IMR-90 (cell line): ENCODE measurements around the gene KLF13. TPM values are rescaled to one million over a fixed set of nuclear protein-coding genes. Genes with fewer than 3 reads are reported as not detected.

ENCODE experiments used
- NFE2L2 ChIP-seq: fragments of 150-350 bp; IDR thresholded peaks from 2 replicates; pipeline ENCODE4 v1.6.1; 2016; ENCODE audit warnings: low read depth, mild to moderate bottlenecking, low read length
- polyA plus RNA-seq, 3 experiments: library from polyadenylated mRNA; depleted of rRNA; stranded (reverse); fragments of >200 nt; gene quantifications; 2 replicates each; pipeline ENCODE4 v1.2.3, GENCODE V29; 2012; ENCODE audit warnings: low replicate concordance in 1 of 3
- total RNA-seq: library from RNA; depleted of rRNA; stranded (reverse); fragments of >200 nt; gene quantifications from 2 replicates; pipeline ENCODE4 v1.2.3, GENCODE V29; 2012
- TF ChIP-seq, protein P1 (sequence below): fragments of 150-350 bp; IDR thresholded peaks from 2 replicates; pipeline ENCODE4 v1.6.1; 2016; ENCODE audit warnings: low read depth, mild to moderate bottlenecking, low read length, moderate library complexity, borderline replicate concordance

The KLF13 gene
- total and polyA plus RNA-seq, 2 of the 4 experiments (the other 2 are of a cell fraction): 9.5 to 10.6 TPM

DNA sequence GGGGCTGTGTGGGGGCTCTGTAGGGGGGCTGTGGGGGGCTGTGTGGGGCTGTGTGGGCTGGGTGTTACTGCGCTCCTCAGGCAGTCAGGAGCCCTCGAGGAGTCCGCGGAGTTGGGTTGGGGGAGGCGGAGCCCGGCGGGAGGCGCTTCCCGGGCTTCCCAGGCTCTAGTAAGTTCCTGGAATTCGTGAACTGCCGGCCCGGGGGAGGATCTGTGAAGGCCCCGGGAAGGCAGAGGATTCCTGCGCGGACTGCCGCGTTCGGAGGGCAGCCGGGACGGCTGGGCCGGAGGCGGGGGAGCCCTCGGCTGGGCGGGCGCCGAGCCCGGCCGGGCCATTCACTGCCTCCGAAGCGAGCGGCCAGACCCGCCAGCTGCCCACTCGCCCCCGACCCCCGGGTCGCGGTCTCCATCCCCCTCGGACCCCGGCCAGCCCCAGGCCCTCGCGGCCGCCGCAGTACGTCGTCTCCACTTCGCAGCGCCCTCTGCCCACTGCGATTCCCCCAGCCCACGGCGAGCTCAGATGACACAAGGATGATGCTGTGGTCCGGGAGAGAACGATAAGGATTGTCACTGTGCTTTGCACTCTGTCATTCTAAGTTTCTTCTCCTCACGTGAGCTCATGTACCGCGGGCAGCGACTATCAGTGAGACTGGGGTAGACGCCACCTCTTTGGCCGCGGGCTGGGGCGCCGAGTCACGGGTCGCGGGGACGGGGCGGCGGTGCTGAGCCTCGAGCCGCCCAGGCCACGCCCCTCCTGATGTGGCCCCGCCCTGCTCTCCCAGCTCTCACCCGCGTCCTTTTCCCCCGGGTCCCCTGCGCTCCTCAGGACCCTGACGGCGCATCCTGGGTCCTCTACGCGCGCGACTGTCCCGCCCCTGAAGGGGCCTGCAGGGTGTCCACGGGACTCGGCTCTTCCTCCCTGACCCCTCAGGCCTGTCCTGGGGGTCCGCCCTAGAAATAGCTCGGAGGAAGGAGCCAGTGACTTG, 65.3 kb downstream of the KLF13 start (continued):
- no peak for TF ChIP-seq NFE2L2
- TF ChIP-seq, protein P1, sequence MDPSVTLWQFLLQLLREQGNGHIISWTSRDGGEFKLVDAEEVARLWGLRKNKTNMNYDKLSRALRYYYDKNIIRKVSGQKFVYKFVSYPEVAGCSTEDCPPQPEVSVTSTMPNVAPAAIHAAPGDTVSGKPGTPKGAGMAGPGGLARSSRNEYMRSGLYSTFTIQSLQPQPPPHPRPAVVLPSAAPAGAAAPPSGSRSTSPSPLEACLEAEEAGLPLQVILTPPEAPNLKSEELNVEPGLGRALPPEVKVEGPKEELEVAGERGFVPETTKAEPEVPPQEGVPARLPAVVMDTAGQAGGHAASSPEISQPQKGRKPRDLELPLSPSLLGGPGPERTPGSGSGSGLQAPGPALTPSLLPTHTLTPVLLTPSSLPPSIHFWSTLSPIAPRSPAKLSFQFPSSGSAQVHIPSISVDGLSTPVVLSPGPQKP: no peak
